ENCODE data around the gene HDAC4.

HDAC4 gene

DNA sequence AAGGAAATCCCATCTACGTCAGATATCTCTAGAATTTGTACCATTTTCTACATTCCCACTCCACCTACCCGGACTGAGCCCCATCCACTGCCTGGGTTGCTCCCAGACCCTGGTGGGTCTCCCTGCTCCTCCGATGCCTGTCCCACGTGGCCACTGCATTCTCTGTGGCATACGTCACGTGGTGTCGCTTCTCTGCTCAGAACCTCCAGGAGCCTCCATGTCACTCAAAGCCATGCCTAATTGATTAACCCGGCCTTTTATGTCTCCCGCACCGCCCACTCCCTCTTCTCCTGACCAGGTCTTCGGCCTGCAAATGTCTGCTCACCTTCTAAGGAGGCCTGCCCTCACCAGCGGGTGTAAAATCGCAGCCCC lies 176.6 kb downstream of the HDAC4 start:
- TF ChIP-seq ZFX (IDR thresholded peaks at IDR 0.05; ENCODE audit: borderline replicate concordance), result no peak
- TF ChIP-seq, protein P1, sequence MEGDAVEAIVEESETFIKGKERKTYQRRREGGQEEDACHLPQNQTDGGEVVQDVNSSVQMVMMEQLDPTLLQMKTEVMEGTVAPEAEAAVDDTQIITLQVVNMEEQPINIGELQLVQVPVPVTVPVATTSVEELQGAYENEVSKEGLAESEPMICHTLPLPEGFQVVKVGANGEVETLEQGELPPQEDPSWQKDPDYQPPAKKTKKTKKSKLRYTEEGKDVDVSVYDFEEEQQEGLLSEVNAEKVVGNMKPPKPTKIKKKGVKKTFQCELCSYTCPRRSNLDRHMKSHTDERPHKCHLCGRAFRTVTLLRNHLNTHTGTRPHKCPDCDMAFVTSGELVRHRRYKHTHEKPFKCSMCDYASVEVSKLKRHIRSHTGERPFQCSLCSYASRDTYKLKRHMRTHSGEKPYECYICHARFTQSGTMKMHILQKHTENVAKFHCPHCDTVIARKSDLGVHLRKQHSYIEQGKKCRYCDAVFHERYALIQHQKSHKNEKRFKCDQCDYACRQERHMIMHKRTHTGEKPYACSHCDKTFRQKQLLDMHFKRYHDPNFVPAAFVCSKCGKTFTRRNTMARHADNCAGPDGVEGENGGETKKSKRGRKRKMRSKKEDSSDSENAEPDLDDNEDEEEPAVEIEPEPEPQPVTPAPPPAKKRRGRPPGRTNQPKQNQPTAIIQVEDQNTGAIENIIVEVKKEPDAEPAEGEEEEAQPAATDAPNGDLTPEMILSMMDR (IDR thresholded peaks at IDR 0.05), result no peak
- no peak overlapping the region for H3K27ac ChIP-seq

DNA sequence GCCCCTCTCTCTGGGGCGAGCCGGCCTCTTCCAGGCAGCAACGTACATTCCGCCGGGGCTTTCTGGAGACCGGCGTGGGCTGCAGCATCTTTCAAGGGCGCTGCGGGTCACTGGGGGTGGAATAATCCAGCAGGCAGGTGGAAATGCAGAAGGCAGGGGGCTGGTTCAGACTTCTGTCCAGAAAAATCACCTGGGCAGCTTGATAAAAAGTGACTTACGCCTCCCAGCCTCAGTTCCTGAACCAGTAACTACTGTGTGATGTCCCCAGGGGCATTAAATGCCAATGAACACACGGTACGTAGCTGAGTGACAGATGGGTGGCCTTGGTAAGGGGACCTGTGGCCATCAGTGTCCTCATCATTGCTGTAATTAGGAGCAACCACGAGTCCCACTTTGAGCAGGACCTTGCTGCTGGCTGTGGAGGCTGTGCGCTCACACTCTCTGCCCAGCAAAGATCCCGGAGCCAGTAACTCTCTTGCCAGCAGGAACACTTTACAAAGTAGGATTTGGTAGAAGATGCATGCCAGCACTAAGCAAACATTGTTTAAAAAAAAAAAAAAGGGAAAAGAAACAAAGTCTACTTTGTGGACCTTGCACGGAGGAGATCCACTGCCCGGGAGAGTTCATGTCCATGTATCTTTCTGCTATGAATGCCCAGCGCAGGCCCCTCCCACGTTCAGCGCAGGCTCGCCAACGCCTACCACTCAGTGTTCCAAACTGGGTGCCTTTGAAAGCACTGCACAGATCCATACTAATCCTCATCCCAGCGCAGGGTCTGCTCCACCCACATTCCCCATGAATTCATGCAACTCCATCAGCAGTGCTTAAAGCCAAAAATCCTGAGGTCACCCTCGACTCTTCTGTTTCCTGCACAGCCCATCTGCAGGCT lies 177.3 kb downstream of the HDAC4 start:
- no peak for TF ChIP-seq ZFX (IDR thresholded peaks at IDR 0.05; ENCODE audit: borderline replicate concordance)
- TF ChIP-seq, protein P1 (IDR thresholded peaks at IDR 0.05), result no peak
- H3K27ac ChIP-seq, result no peak overlapping the region

DNA sequence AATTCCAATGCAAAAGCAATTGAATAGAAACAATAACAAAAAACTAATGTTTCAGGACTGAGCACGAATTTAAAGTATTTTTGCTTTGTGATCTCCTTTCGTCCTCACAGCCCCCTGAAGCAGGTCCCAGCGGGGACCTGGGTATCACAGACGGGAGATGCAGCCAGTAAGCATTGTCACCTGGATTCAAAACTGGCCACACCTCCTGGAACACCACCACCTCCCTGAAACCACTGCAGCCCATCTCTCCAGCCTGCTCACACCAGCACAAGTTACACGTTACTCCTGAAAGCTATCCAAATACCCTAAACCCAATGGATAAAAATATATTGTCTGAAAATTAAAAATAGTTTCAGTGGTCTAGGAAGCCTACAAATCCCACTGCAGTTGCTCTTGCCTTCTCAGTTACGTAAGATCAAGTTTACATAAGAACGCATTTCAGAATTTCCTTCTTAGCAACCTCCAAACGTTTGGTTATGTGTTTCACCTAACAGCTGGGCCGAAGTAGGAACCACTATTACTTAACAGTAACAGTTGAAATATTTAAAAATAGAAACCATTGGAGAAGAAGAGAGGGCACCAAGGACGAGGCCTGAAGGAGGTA lies 178.0 kb downstream of the HDAC4 start:
- H3K27ac ChIP-seq, result no peak overlapping the region
- no peak for TF ChIP-seq ZFX (IDR thresholded peaks at IDR 0.05; ENCODE audit: borderline replicate concordance)
- TF ChIP-seq, protein P1 (IDR thresholded peaks at IDR 0.05), result no peak

DNA sequence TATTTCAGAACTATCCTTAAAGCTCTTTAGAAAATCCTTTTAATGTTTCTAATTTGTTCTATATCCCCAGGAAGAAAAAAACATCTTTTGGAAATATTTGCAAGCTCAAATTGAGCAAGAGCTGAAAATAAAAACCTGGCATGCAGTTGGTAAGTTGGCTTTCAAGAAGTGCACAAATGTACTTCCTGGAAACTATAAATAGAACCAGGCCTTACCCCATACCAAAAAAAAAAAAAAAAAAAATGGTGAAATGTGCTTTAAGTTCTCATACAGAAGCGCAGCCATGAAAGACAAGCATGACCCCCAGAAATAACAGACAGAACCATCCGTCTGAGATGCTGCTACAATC lies 178.5 kb downstream of the HDAC4 start:
- no peak for TF ChIP-seq ZFX (IDR thresholded peaks at IDR 0.05; ENCODE audit: borderline replicate concordance)
- TF ChIP-seq, protein P1 (IDR thresholded peaks at IDR 0.05), result no peak

DNA sequence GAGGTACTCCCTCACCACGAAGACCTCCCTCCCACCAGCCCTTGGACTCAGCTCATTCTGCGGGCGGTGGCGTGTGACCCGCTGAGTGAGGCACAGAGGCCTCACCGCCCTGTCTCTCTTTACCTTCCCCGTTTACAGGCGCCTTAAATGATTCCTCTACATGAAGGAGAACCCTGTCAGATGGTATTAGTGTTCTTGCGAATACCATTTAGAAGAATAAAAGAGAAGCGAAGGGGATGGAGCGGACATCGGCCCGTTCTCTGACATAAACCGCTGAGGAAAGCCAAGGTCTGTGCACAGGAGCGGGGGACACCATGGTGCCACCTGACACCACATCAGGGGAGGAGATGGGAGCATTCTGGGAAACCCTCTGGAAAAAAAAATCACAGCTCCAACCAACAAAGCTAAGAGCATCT lies 179.8 kb downstream of the HDAC4 start:
- TF ChIP-seq ZFX (IDR thresholded peaks at IDR 0.05; ENCODE audit: borderline replicate concordance), result no peak
- TF ChIP-seq, protein P1 (IDR thresholded peaks at IDR 0.05), result no peak
- H3K27ac ChIP-seq, result no peak overlapping the region

More for the DNA sequence above, 178.5 kb downstream of the HDAC4 start:
- H3K27ac ChIP-seq, result no peak overlapping the region

DNA sequence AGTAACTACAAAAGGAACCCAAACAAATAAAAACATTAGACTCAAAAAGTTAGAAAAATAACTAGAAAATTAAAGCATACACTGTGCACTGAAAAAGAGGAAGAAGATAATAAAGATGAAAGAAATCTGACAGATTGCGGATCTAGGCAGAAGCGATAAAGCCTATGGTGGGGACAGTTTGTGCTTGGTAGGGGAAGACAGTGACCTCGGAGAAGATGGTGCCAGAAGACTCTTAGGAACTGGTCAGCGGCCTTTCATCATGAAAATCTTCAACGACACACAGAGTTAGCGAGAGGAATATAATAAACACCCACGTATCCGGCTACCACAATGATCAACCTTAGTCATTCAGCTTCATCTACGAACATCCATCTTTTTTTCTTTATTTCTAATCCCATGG lies 180.5 kb downstream of the HDAC4 start:
- TF ChIP-seq ZFX (IDR thresholded peaks at IDR 0.05; ENCODE audit: borderline replicate concordance), result no peak
- TF ChIP-seq, protein P1 (IDR thresholded peaks at IDR 0.05), result no peak
- no peak overlapping the region for H3K27ac ChIP-seq

Measured in 22Rv1 (cell line).